Midbrain (tissue), 1 donor: ENCODE data around the gene SCNN1B.

Experiments used
- DNase-seq: peaks from one replicate; lab custom pipeline; 2025; lab: John Stamatoyannopoulos, UW

SCNN1B gene

GRCh38 chr16:23407436-23408127, 105.5 kb downstream of the SCNN1B start:
- DNase-seq = no peak

- no peak for DNase-seq
These were observed 106.2 kb downstream of the SCNN1B start for GRCh38 chr16:23408242-23408822.

GRCh38 chr16:23408823-23409298, 106.8 kb downstream of the SCNN1B start:
- DNase-seq = peak; percentile 29

- no peak for DNase-seq
These were observed 107.4 kb downstream of the SCNN1B start for GRCh38 chr16:23409522-23409921.

GRCh38 chr16:23410176-23410575, 108.1 kb downstream of the SCNN1B start:
- no peak for DNase-seq

GRCh38 chr16:23414731-23415130, 112.6 kb downstream of the SCNN1B start:
- no peak for DNase-seq

GRCh38 chr16:23416816-23417215, 114.7 kb downstream of the SCNN1B start:
- DNase-seq = no peak

GRCh38 chr16:23420011-23420410, 117.9 kb downstream of the SCNN1B start:
- DNase-seq = no peak

- no peak for DNase-seq
These were observed 121.5 kb downstream of the SCNN1B start for GRCh38 chr16:23423496-23424049.

- no peak for DNase-seq
These were observed 122.3 kb downstream of the SCNN1B start for GRCh38 chr16:23424292-23424958.

- no peak for DNase-seq
These were observed 126.2 kb downstream of the SCNN1B start for GRCh38 chr16:23428351-23428750.
